Hippocampal formation (tissue), 2 donors: ENCODE measurements around the gene UNC79.

ENCODE experiments used
- DNase-seq, 2 donors: peaks; one replicate each; lab custom pipeline; 2025; lab: John Stamatoyannopoulos, UW

The UNC79 gene

DNA sequence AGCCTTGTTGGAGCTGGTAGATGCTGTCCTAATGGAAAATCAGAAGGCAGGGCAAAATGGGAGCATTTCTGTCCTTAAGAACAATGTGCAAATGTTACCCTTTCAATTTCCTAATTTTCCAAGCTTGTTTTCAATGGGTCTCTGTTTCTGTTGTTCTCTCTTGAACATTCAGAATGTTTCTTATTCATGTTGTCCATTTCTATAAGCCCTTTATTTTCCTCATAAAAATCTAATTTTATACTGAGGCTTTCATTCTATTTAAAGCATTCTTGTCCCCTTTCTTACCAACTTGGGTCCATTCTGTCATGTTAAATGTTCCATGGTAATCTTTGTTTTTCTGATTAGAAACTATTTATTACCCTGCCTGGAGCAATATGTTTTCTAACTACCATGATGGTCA, 232.6 kb downstream of the UNC79 start:
- no peak for DNase-seq

GRCh38 chr14:93665169-93665568, 234.4 kb downstream of the UNC79 start:
- DNase-seq: no peak

DNA sequence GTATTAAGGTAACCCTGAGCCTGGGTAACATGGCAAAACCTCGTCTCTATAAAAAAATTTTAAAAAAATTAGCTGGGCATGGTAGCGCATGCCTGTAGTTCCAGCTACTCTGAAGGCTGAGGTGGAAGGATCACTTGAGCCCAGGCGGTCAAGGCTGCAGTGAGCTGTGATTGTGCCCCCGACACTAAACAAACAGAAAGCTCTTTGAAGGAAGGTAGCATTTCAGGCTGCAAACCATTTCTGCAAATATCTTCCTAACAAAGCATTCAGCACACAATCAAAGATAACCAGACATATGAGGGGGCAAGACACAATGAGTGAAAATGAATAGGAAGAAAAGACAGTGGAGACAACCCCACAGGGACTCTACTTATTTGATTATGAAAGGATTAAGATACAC, 238.9 kb downstream of the UNC79 start:
- no peak for DNase-seq

GRCh38 chr14:93674343-93674742, 243.6 kb downstream of the UNC79 start:
- DNase-seq: no peak

GRCh38 chr14:93675651-93676050, 244.9 kb downstream of the UNC79 start:
- DNase-seq: no peak

- DNase-seq: no peak
Observed at GRCh38 chr14:93676416-93676958, 245.7 kb downstream of the UNC79 start.

- no peak for DNase-seq
Observed at GRCh38 chr14:93682459-93682858, 251.7 kb downstream of the UNC79 start.

GRCh38 chr14:93683226-93683625, 252.5 kb downstream of the UNC79 start:
- no peak for DNase-seq

DNA sequence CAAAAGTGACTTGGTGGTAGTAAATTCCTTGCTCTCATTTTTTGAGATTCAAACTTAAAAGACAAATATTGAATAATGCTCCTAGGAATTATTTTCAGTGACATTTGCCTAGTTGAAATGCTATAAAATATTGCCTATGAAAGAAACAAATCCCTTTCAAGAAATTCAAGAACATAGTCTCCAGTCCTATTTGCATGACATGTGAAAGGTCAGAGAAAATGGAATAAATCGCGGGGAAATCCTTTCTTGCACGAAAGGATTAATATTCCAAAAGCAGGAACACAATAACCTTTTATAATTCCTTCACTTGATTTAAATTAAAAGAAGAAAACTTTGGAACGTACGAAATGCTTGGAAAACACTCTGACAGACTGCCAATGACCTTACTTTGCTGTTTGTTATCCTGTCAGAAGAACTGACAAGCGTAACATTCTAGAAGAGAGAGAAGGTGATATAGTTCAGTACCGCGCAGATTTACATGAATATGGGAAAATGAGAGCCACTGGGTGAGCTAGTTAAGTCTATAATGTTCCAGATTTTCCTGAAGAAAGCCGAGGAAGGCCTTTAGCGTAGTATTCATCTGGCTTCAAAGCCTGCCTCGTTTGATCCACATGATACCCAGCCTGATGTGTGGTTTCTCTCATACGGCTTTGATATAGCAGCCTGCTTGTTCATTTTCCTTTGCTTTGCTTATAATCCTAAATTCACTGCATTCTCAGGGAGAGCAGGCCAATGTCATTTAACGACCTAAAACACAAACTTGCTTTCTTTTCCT, 254.6 kb downstream of the UNC79 start:
- no peak for DNase-seq

- no peak for DNase-seq
Observed at GRCh38 chr14:93686268-93686667, 255.5 kb downstream of the UNC79 start.

DNA sequence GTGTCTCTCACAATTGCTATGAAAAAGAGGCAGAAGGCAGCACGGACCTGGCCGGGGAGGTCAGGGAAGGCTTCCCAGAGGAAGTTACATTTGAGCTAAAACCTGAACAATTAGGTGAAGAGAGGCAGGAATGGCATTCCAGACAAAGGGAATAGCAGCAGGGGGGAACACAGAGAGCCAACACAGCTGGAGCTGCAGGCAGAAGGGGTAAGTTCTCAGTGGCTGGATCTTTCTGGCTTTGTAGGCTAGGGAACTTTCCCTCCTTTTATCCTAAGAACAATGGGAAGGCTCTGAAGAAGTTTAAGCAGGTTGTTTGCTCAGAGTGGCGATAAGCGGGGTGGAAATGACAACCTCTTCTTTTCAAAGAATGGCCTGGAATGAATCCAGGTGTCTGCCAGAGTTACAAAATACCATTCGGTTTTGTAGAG, 257.5 kb downstream of the UNC79 start:
- DNase-seq: no peak

GRCh38 chr14:93688820-93689219, 258.1 kb downstream of the UNC79 start:
- DNase-seq: no peak

GRCh38 chr14:93690146-93690545, 259.4 kb downstream of the UNC79 start:
- DNase-seq: no peak

GRCh38 chr14:93691042-93691780, 260.5 kb downstream of the UNC79 start:
- DNase-seq: no peak

- no peak for DNase-seq
Observed at GRCh38 chr14:93693914-93694313, 263.2 kb downstream of the UNC79 start.

DNA sequence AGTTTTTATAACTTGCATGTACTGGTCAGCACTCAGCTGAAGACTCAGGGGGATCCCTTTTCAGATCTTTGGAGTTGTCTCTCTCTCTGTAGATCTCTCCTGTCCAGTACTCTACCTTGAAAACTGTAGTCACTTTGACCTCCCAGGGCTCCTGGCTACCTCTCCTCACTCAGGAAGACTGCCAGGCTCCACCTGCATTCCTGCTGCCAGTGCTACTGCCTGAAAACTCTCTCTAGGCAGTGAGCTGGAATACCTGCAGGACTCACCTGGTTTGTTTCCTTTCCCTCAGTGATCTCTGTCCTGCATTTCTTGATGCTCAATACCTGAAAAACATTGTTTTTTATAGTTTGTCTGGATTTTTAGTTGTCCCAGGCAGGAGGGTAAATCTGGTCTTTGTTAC, 270.2 kb downstream of the UNC79 start:
- DNase-seq: no peak

- no peak for DNase-seq
Observed at GRCh38 chr14:93701562-93701961, 270.8 kb downstream of the UNC79 start.

- DNase-seq: no peak
Observed at GRCh38 chr14:93702946-93703345, 272.2 kb downstream of the UNC79 start.

- no peak for DNase-seq
Observed at GRCh38 chr14:93703941-93704340, 273.2 kb downstream of the UNC79 start.

GRCh38 chr14:93705513-93706156, 274.9 kb downstream of the UNC79 start:
- no peak for DNase-seq

- no peak for DNase-seq
Observed at GRCh38 chr14:93706360-93706955, 275.7 kb downstream of the UNC79 start.

DNA sequence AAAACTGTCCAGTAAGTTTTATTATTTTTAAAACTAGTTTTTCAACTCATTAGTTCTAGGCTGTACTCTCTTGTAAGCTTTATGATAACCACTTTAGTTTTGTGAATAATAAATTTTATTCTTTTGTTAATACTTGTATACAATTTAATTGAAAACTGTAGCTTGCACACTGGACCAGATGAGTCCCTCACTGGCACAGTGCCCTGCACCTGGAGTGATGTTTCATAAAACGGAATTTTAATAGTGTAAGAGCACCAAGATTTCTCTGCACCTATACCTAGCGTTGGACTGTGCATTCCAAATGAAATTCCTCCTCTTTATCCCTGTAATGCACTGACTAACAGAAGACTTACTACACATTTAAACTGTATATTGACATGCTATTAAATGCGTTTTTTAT, 276.7 kb downstream of the UNC79 start:
- DNase-seq: no peak
